Activated CD8-positive, alpha-beta memory T cell treated with anti-CD3 and anti-CD28 coated beads, Interleukin-2, amount 50 U/mL, for 4 hours (primary cell): ENCODE data around the gene TEAD3.
"Not testable (repeated sequence)": the region's sequence is repeated elsewhere in the genome, so short reads cannot be mapped to it uniquely, and the experiment has no call there.

Experiments used
- DNase-seq: peaks from one replicate; pipeline ENCODE4 v3.0.0-alpha.2; 2020

Gene TEAD3

DNA sequence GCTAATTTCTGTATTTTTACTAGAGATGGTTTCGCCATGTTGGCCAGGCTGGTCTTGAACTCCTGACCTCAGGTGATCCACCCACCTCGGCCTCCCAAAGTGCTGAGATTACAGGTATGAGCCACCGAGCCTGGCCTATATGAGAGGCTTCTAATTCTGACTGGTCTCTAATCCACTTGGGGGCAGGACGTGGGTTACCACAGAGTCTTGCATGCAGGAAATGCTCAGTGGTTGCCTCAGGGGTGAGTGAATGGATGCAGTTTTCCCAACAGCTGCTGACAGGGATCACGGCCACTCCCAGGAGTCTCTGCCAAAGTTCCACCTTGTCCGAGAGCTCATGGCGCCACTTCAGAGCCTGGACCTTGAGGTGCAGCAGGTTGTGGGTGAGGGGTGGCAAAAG, 51.2 kb downstream of the TEAD3 start:
- no peak for DNase-seq

DNA sequence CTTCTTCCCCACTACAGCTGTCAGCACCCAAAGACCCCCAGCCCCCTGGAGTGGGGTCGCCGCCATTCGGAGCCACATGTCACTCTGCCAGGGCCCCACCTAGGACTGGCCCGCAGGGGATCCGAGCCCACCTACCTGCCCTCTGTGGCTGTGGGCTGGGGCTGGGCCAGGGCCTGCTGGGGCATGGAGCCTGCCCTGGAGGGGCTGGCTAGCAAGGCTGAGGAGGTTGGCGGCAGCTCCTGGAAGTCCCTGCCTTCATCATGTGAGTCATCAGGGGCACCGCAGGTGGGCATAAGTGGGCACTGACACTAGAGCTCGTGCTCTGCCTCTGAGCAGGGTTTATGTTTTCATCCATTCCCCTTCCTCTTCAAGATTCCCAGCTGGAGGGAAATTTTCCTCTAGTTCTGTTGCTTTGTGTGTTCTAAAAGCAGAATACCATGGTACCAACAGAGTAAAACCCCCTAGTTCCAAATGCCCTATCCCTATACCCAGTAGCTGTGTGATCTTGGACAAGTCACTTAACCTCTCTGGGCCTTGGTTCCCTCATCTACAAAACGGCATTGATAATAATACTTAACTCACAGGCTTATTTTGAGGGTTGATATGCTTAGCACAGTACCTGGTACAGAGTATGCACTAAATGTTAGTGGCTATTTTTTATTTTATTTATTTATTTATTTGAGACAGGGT, 53.4 kb downstream of the TEAD3 start:
- DNase-seq = no peak

- no peak for DNase-seq
Measured at GRCh38 chr6:35442693-35443092, 54.2 kb downstream of the TEAD3 start.

DNA sequence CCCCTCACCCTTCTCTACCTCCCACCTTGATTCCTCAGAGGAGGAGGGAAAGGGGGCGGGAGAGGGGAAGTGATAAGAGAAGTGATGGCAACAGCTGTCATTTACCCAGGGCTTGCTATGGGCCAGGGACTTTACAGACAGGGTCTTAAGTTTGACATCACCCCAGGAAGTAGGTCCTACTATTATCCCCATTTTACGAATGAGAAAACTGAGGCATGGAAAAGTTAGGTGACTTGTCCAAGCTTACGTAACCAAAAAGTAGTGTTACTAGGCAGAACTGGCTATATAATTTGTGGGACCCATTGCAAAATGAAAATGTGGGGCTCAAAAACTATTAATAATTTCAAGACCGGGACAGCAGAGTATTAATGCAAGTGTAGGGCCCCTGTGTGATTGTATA, 55.2 kb downstream of the TEAD3 start:
- no peak for DNase-seq

DNA sequence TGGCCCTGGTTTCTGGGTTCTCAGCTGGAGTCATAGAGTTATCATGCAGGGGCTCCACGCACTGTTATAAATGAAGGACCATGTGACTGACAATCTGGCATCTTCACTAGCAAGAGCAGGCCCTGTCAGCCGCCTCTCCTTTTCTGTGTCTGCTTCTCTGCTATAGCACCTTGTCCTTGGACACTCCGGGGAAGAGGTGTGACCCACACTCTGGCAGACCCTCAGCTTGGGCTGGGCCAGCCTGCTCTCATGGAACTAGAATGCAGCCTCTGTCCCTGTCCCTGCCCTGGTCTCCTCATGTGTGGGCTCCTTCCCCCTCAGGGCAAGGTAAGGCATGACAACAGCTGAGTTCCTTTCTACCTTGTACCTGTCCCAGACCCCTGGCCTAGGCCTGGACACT, 55.7 kb downstream of the TEAD3 start:
- no peak for DNase-seq

GRCh38 chr6:35439308-35439707, 57.6 kb downstream of the TEAD3 start:
- DNase-seq = no peak

DNA sequence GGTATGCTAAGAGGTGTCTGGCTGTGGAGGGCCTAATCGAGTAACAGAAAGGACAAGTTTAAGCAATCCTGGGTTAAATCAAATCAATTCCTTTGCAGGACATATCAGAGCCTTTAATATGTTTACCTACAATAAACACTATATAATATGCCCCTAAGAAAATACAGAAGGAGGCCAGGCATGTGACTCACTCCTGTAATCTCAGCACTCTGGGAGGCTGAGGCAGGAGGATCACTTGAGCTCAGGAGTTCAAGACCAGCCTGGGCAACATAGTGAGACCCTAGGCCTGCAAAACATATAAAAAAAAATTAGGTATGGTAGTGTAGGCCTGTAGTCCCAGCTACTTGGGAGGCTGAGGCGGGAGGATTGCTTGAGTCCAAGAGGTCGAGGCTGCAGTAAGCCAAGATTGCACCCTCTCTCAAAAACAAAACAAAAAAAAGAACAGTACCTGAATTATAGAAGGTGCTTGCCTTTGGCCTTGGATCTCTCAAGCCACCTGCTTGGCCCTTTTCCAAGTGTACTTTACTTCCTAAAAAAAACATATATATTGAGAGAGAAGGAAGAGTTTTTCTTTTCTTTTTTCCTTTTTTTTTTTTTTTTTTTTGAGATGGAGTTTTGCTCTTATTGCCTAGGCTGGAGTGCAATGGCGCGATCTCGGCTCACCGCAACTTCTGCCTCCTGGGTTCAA, 58.4 kb downstream of the TEAD3 start:
- DNase-seq = not testable (repeated sequence)

DNA sequence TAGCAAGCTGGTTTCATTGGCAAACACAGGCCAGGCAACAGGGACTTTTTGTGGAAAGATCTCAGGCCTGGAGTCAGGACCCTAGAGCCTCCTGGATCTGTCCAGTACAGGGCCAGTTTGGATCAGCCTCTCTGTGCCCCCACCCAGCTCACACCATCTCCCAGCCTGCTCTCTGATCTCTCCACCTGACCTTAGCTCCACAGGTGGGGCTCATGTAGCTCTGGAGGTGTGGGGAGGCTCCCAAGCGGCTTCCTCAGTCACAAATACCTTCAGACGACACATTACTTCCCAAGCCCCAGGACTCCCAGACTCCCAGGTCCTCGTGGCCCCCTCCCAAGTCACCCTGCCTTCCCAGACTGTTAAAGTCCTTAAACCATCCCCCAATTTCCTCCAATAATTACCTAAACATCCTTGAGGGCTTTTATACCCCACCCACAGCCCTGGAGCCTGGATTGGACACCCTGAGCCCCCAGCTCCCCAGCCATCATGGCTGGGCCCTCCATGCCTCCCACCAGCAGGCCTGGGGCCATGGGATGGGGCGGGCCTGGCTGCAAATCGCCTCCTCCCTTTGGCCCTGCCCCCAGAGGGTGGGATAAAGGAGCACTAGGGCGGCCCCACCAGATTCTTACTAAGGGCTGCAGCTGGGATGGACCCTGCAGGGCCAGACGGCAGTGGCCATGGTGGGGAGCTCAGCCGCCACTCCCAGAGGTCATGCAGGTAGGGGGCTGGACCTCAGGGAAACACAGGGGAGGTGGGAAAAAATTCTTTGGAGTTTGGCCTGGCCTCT, 60.6 kb downstream of the TEAD3 start:
- DNase-seq = no peak

DNA sequence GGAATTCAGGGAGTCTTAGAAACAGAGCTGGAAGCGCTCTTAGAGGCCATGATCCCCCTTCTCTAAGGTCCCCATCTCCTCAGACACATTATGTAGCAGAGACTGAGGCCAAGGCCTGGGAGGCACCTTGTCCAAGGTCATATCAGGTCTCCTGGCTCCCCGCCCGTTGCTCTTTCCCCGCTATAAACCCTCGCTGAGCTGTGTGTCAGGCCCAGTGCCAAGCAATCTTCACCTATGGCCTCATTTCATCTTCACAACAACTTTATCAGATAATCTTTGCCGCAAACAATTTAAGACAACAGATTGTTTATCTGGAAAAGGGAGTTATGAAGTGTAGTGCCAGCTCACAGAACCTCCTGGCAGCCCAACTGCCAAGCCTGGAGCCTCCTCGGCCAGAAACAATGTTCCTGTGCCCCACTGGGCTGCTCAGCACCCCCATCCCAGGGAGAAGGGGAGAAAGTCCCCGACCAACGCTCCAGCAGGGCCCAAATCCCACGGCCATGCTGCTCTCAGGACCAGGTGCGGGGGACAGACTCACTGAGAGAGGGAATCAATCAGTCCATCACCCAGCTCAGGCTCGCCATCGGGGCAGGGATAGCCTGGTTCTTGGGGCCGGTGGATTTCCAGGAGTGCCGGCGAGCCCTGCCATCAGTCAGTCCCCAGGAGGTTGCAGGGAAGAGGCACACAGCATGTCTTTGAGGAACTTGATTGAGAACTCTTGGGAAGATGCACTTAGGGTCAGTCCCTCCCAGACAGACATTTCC, 61.6 kb downstream of the TEAD3 start:
- no peak for DNase-seq

DNA sequence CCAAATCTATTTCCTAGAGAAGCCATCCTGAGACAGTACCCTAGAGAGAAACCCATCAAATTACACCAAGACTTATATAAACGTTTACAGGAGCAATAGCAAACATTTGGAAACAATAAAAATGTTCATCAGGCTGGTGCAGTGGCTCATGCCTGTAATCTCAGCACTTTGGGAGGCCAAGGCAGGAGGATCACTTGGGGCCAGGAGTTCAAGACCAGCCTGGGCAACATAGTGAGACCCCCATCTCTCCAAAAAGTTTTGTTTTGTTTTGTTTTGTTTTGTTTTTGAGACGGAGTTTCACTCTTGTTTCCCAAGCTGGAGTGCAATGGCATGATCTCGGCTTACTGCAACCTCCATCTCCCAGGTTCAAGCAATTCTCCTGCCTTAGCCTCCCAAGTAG, 64.2 kb downstream of the TEAD3 start:
- DNase-seq = not testable (repeated sequence)

GRCh38 chr6:35432291-35432690, 64.6 kb downstream of the TEAD3 start:
- DNase-seq = no peak

DNA sequence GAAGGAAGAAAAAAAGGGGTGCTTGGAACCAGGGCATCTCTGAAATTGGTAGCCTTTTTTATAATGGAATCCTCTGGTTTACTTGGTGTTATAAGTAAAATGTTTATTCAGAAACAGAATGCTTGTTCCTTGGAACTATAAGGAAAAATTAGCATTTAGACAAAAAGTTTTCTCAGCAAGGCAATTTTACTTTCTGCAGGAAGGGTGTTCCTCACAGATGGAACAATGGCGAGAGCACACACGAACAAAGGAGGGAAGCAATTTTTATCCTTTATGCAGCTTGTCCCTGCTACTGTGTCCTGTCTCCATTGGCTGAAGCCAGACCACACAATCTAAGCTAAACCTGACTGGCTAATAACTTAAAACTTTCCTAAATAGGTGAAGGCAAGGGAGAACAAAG, 67.4 kb downstream of the TEAD3 start:
- DNase-seq = no peak

GRCh38 chr6:35428421-35429149, 68.3 kb downstream of the TEAD3 start:
- no peak for DNase-seq

DNA sequence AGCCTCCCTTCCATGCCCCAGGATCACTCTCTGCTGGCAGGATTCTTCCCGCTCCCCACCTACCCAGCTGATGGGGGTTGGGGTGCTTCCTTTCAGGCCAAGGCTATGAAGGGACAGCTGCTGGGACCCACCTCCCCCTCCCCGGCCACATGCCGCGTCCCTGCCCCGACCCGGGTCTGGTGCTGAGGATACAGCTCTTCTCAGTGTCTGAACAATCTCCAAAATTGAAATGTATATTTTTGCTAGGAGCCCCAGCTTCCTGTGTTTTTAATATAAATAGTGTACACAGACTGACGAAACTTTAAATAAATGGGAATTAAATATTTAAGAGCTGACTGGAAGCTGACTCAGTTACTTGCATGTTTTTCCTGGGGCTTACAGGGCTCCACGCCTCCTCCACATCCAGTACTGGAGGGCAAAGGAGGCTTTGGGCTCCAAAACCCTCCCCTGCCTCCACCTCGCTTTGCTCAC, 69.0 kb downstream of the TEAD3 start:
- DNase-seq = no peak

- no peak for DNase-seq
Measured at GRCh38 chr6:35427435-35427834, 69.4 kb downstream of the TEAD3 start.

- DNase-seq = no peak
Measured at GRCh38 chr6:35426074-35426473, 70.8 kb downstream of the TEAD3 start.

- DNase-seq = no peak
Measured at GRCh38 chr6:35425284-35425683, 71.6 kb downstream of the TEAD3 start.
